Activated naive CD4-positive, alpha-beta T cell (primary cell): ENCODE data around the gene TNNI3K.

ENCODE experiments used
- DNase-seq, 4 experiments: peaks; one replicate each; lab custom pipeline; 2025; lab: John Stamatoyannopoulos, UW

The TNNI3K gene

DNA sequence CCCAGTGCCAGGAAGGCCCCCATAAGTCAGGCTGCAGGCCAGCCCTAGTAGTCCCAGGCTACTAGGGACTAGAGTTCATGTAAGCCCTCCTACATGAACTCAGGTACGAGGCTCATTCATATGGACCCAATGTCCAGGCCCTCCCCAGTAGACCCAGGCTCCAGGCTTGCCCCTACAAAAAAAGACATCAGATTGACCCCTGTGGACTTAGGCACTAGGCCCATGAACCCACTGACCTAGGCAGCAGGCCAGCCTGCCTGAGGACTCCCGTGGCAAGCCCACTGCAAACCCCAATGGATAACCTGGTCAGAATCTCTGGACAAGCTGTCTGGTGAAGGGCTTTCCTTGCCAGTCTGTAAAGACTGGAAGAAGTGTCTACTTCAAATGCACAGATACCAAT is 51.2 kb downstream of the TNNI3K start:
- no peak for DNase-seq

DNA sequence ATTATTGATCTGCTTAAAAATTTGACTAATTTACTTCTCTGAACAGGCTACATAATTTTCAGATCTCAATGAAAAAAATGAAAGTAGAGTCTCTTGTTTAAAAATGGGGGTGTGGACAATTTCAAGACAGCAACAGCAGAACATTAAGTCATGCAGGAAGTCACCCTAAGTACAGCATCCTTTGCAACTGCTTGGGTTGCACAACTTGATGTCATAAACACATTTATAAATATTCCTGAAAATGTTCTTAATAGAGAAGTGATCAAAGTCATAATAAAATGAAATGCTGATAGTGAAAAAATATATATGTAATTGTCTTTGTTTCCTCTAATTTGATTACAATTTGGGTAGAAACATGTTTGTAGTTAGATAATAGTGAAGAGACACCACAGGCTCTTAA is 79.3 kb downstream of the TNNI3K start:
- no peak for DNase-seq

DNA sequence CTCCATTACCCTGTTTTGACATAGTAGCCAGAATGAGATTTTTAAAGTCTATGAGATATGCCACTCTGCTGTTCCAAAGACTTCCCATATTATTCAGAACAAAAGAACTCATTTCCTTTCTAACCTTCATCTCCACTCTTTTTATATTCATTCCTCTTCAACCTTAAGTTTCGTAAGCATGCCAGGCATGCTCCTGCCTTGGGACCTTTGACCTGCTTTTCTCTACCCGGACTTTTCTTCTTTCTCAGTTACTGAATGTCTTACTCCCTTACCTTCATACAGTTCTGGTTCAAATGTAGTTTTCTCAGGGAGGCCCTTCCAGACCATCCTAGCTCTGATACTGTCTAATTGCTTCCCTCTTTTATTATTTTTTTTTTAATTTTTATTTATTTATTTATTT is 81.1 kb downstream of the TNNI3K start:
- no peak for DNase-seq

DNA sequence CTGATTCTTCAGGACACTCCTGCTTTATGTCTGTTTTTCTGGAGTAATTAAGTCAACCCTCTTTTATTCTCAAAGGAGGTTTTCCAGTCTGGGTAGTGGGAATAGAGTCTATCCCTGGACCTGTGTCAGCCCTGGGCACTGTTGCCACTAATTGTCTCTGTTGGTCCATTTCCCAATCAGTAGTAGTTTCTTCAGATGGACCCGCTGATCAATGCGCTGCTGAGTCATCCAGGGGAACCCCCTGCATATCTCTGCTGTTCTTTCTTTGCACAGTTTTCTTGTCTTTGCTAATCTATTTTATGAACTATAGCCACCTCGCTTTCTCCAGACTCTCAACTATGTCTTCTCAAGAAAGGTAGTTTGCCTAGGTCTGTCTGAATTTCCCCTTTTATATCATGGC is 82.5 kb downstream of the TNNI3K start:
- DNase-seq, result no peak

DNA sequence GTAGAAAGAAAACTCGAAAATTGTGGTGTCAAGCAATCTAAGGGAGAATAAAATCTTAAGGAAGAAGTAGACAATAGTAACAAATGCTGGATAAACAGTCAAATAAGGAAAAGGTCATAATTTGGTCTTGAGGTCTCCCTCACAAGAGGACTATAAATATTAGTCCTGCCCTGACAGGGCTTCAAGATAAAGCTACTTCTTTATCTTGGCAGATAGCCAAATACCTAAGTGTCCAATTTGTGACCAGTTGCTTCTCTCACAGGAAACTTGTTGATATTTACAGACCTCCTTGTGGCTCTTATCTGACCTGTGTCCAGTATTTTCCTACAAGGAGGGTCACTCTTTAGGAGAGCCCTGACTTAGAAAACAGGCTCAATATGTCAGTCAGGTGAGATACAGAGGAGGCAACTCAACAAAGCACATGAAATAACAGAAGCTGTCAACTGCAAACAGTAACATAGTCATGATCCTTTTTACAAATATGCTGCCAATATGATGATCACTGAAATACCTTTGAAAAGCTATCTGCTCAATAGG is 88.8 kb downstream of the TNNI3K start:
- no peak for DNase-seq

DNA sequence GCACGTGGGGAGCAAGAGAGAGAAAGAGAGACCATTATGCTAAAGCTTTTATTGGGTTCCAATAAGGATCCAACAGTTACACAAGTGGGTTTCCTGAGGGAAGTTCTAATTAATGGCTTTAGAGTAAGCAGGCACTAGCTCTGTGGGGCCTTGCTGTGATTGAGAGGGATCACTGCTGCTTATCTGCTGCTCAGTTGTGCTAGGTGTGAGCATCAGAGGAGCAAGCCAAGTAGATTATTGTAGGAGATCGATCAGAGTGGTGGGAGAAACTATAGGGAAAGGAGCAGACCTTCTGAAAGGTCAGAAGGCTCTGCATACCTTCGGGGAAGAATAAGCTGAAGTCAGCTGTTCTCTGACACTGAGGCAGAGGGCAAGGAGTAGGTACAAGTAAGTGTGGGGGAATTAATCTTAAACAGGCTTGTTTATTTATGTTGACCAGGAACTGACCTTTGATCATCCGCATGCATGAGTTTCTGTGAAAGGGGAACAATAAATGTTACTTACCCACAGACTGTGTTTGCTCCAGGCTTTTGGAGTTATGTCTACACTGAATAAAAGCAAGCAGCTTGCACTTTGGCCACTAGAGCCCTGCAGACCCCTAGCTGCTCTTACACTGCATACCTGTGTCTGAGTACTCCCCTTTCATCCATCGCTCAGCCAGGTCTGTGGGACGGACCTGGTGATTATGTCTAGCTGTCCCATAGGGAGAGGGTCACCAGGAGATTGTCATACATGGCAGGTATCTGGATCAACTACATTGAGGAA is 89.7 kb downstream of the TNNI3K start:
- no peak for DNase-seq

DNA sequence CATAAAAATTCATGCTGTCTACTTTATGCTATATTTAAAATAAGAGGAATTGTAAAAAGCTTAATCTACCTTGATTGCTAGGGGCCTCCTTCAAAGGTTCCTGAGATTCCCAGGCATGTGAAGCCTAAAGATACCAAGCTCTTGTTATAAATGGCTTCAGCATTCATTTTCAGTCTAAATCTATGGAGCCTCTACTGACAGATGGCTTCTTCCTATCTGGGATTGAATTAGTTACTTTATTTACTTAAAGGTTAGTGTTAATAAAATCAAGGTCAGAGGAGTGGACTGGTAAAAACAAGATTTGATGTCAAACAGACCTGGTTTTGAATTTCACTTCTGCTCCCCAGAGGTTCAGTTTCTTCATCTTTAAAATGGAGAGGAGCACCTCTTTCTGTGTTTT is 93.7 kb downstream of the TNNI3K start:
- no peak for DNase-seq

DNA sequence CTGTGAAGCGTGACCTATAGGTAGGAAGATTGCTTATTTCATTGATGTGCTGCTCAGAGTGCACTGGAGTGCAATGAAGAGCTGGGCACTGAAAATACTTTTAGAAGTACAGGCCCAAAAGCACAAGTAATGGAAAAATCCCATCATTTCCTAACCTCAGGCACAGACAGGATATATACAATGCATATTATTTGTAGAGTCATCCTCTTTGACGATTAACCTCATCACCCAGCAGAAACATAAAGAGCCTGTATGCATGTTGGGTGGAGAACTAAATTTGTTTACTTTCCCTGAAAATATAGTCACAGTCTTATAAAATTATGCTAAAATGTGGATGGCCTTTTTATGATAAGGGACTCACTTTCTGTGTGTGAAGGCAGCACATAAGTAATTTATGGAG is 98.1 kb downstream of the TNNI3K start:
- no peak for DNase-seq

DNA sequence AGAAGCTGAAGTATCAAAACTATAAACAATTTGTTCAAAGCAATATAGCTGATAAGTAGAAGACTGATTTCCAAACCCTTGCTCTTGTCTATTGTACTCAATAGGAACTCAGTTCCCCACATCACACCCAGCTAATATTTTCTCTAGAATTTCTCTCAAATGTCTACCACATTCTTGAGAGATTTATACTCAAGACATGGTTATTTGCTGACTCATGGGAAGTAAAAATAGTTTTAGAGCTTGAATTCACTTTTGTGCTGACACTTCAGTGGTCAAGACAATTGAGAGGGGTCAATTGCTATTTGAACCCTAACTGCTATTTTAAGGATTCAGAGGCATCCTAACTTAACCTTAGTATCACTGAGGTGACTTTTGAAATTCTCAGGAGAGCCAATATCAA is 99.0 kb downstream of the TNNI3K start:
- no peak for DNase-seq

DNA sequence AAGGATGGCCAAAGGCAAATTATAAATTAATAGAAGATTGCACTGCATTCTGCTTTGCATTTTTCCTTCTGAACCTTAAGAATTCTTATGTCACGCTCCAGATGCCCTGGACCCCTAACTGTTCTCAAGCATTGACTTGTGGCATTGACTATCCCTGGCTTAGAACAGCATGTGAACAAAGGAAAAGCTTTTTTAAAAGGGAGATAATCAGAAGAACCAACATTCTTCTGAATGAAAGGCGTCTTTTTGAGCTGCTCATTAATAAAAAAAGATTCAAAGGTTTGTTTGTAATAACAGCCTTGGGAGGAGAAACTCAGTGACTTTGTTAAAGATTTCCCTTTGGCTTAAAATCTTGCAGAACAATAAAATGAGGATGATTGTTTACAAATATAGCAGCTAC is 105.5 kb downstream of the TNNI3K start:
- no peak for DNase-seq

DNA sequence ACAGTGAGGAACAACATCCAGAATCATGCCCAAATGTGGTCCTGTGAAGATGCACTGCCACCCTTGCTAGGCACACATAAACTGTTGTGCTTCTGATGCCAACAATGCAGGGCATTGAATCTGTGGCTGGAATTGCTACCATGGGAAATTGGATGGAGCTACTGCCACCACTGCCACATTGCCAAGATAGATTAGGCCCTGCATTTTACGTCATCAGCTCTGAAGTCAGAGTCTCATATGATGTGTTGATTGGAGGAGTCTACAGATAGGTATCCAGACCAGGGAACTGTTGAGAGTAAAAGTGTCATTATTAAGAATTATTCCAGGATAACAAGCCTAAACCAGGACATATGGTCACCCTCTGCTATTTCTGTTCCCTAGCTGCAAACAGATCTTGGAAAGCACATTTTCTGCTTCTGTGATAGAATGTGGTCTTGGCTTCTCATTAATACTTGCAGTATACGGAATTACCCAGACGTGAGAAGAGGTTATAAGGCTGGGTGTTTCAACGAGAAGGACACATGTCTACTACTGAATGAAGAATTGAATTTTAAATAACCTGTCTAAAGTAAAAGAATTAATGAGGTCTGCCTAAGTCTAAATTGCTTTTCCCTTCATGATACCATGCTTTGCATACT is 106.6 kb downstream of the TNNI3K start:
- DNase-seq, result no peak

DNA sequence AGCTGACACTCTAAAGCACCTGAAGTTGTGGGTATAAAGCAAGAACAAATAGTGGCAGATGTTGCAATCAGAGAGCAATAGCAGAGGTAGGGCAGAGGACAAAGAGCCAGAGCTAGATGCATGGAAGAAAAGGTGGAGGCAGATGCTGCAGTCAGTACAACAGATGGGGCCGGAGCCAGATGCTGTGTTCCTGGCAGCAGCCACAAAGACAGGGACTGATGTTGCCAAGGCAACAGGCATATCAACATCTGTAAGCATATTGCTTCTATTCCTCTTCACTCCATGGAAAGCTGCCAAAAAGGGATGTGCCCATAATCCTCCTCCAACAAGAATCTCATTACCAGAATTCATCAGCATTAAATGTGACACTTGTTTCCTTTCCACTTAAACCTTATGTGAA is 108.0 kb downstream of the TNNI3K start:
- DNase-seq, result no peak

DNA sequence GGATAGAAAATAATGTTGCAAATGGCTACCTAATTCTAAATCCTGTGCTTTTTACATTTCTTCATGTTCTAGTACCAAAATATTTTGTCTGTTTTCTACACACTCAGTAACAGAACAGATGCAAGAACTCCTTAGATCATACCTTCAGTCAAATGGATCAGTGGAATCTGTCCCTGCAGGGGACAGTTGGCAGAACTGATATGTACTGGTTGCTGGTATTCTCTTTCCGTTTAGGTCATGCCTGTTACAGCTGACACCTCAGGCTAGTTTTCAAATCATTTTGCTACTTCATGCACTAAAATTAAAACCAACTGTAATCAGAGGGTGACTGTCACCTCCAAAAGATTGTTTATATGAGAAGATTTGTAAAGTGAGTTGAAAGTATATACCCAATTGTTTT is 109.2 kb downstream of the TNNI3K start:
- no peak for DNase-seq

DNA sequence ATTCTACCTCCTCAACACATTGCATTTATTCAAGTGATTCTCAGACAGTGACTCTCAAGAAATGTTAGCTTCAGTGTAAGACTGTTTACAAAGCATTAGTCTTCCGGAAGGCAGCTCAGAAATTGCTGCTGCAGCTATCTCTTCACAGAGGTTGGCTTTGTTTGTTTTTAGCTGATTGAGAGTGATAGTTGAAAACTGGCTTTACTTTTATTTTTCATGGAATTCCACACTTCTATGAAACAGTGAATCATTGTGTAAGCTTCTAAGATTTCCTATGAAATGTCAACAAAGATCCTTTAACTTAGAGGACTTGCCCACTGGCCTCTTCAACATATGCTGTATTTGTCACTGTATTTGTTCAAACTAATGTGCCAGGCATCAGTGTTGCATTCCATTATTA is 121.3 kb downstream of the TNNI3K start:
- no peak for DNase-seq

DNA sequence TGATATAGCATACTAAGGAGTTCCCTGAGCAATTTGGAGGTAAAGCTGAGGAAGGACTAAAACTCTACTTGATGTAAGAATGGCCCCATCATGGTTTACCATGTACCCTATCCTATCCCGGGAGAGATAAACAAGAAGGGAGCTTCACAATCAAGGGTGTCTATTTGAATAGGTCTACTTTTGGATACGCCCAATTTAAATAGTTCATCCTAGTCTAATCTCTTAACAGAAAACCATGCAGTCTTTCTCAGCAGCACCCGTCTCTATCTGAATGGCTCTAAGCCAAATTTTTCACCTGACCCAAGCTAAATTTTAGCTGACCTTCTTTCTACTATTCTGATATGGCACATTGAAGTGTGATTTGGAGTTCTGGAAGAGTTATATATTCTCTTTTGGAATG is 122.0 kb downstream of the TNNI3K start:
- DNase-seq, result no peak

DNA sequence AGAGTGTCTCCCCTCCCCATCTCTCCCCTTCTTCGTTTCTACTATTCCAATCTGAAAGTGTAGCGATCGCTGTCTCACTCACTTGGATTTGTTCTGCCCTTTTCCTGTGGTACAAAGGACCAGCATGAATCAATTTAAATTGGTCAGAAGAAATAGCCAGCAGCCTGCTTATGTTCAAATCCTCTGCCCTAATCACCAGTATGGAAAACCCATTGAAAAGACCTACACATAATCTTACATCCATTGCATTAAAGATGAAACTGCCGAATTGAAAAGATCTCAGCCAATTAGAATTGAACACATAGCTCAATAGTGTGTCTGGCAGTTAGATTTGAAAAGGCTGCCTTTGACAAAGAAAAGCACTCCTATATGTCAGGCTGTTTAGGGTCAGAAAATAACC is 122.6 kb downstream of the TNNI3K start:
- no peak for DNase-seq

DNA sequence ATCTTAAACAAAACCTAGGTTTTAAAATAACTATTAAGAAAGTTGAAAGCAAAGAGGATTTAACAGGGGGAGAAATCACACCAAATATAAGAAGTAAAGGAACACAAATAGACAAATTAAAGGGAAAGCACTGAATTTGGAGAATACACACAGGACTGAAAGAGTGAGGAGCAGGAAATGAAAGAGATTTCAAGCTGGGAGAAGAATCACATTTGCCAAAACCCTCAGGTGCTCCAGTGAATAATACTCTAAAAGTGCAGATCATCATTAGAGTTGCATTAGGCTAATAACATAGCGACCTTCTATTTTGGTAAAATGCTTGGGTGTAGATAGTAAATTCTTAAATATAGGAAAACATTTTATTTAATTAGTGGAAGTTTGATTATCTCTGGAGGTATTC is 127.5 kb downstream of the TNNI3K start:
- no peak for DNase-seq

DNA sequence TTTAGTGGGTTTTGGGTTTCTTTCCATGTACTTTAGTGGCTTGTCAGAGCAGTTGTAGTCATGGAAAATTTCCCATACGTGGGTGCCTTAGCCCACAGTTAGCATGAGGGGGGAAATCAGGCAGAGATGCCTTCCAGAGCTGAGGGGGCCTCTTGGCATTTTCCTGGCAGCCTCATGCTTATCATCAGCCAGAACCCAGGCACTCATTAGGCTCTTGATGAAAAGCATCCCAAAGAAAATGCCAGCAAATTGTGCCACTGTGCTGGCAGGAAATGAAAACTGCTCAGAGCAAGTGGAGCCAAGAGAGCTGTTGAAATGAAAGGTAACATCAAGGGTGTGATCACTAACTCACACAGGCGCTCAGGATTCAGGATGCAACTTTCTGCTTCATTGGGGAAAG is 128.0 kb downstream of the TNNI3K start:
- no peak for DNase-seq

DNA sequence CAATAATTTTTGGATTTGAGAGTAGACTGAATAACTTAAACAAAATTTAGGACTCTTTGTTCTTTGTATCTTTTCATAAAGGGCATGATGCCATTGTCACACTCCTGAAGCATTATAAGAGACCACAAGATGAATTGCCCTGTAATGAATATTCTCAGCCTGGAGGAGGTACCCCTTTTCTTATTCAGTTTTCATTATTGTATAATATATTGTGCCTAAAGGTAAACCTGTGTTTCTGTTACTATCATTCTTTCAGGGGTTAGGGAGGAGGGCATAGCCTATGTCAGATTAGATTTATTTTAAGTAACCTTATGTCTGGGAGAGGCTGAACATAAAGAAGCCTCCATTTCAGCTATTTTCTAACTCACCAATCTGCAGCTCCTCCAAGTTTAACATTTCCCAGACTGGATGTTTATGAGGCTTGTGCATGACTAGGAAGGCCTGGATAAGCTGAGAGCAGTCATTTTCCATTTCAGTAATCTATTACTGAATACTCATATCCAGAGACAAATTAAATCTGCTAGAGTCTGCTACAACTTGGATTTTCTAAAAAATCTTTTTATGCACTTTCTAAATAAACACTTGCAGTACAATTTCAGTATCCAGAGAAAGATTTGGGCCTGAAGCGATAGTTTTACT is 132.1 kb downstream of the TNNI3K start:
- no peak for DNase-seq

DNA sequence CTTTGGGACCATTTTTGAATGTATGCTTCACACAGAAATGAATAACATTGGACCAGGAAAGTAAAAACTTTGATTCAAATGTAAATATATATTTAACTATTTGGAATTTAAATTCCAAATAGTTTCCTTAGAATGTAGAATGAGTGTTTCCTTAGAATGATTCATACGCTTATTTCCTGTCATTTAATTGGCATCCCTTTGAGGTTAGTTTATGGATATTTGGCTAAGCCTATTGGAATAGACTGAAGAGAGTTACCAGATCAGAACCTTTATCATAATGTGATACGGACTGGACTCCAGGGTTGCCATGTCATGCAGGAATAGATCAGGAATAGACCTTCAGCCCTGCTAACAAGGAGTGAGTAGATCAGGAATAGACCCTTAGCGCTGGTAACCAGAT is 133.1 kb downstream of the TNNI3K start:
- no peak for DNase-seq

DNA sequence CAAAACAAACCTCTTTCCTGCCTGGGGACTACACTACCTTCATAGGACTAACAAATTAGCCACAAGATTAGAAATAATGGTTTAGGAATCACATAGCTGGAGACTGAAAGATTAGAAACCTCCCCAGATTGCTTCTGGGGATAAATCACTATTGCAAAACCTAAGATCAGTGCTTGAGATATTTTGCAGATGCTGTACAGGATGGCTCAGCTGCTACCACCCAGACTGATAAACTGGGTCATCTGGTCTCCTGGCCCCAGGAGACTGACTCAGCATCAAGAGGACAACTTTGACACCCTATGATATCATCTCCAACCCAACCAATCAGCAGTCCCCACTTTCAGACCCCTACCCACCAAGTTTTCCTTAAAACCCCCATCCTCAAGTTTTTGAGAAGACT is 140.2 kb downstream of the TNNI3K start:
- no peak for DNase-seq

DNA sequence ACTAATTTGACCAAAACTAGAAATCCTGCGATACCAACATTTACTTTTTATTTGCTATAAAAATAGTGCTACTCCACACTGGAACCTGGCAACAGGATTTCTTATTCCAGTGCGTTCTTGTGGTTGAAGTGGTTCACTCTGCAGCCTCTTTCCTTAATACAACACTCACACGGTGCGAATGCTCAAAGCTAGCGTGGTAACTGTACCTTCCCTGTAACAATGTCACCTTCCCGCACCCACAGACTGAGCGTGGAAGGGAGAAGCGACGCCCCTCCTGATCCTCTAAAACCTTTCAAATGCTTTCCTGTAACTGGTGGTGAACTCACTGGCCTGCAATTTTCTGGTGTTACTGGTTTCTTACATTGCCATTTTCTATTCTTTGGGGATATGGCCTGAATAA is 145.1 kb downstream of the TNNI3K start:
- DNase-seq, result no peak

DNA sequence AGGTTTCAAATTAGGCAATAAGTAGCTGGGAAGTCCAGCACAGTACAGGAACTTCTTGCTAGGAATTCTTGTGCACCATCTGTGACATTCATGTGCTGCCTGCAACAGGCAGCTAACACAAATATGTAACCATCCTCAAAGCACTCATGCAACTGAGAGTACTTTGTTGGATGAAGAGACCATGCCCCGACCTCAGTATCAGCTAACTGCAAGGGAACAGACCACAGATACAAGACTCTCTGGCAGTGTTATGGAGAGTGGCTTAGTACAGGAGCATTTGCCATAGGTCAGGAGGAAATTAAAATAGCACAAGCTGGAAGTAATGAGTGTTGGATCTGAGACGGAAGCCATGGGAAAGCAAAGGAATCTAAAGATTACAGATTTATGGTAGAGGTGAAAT is 153.7 kb downstream of the TNNI3K start:
- no peak for DNase-seq
